SJCRH30 (cell line): ENCODE measurements around the gene VWF. TPM values are rescaled to one million over a fixed set of nuclear protein-coding genes. Genes with fewer than 3 reads are reported as not detected.

Experiments used
- DNase-seq, 2 experiments: peaks; one replicate each; pipeline ENCODE4 v3.0.0-alpha.2; 2015 to 2020
- H3K27ac ChIP-seq: fragments of 250-450 bp; sonication (Bioruptor Pico); 2 replicates; pipeline ENCODE4 v1.5.1; 2020; ENCODE audit warnings: mild to moderate bottlenecking, moderate library complexity
- H3K27me3 ChIP-seq: fragments of 250-450 bp; sonication (Bioruptor Pico); 2 replicates; pipeline ENCODE4 v1.5.1; 2020; ENCODE audit warnings: mild to moderate bottlenecking, moderate library complexity
- H3K36me3 ChIP-seq: fragments of 250-450 bp; sonication (Bioruptor Pico); 2 replicates; pipeline ENCODE4 v1.5.1; 2020; ENCODE audit warnings: mild to moderate bottlenecking, moderate library complexity
- H3K4me1 ChIP-seq: fragments of 250-450 bp; sonication (Bioruptor Pico); 2 replicates; pipeline ENCODE4 v1.5.1; 2020; ENCODE audit warnings: mild to moderate bottlenecking, moderate library complexity
- H3K4me3 ChIP-seq: fragments of 250-450 bp; sonication (Bioruptor Pico); 2 replicates; pipeline ENCODE4 v1.5.1; 2020; ENCODE audit warnings: mild to moderate bottlenecking, moderate library complexity
- H3K9me3 ChIP-seq: fragments of 250-450 bp; sonication (Bioruptor Pico); replicated peaks from 2 replicates; pipeline ENCODE4 v1.5.1; 2020; ENCODE audit warnings: mild to moderate bottlenecking, moderate library complexity
- total RNA-seq: library from RNA; depleted of rRNA; stranded (reverse); fragments of >200 nt; shearing (Covaris generic); gene quantifications from 2 replicates; pipeline ENCODE4 v1.2.3, GENCODE V29; 2014

VWF gene
- total RNA-seq, 1 experiment from 2014 or later: 0.73 TPM

DNA sequence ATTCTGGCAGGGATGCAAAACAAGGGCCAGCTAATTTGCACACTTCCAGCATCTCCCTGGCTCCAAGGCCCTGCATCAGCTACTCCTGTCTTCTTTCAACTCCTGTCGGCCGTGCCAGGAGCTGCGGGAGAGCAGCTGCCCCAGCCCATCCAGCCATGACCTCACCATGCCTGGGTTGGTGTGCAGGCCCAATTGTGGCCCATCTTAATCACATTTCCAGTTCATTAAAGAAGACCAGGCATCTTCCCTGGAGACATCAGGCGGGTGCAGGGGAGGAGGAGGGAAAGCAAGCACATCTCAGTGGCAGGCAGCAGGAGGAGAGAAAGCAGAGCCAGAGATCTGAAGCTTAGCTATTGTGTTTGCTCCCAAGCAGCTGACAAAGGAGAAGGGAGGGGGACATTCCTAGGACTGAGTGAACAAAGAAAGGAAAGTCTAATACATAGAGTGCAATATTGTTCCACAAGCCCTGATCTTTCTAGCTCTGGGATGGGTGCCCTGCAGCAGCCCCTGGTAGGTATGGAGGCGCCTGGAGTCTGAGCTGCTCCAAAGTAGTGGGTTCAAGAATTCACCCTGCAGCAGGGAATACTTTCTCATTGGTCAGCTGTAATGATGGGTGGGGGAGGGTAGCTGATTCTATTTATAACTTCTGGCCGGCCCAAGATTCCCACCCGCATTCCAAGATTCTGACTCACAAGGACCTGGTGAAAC is 40.1 kb downstream of the VWF start:
- Histone ChIP-seq H3K9me3 (no peaks in the 10 kb centered on the region), H3K4me3 (no peak overlapping the region), H3K27me3 (no peaks in the 10 kb centered on the region), H3K36me3 (no peaks in the 10 kb centered on the region), H3K27ac (no peak overlapping the region), H3K4me1 (peaks cover 6% of the 10 kb centered on the region; the same call in 1 of the 2 replicates)
- peak; percentile 24 for DNase-seq

DNA sequence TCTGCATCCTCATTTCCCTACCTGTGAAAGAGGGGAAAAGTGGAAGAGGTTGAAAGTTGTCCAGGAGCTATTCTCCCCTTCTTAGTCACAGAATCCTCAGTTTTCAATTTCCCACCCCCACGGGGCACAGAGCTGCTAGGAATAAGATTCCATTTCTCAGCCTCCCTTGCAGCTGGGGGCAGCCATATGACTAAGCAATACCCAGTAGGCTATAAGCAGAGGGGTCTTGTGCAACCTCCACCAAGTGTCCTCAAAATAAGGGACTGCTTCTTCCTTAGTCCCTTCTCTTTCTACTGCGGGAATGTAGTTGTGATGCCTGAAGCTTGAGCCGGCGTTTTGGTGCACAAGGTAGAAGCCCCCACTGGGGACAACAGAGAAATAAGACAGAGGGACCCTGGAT is 40.9 kb downstream of the VWF start:
- no peaks in the 10 kb centered on the region for H3K9me3 ChIP-seq
- DNase-seq: no peak
- no peaks in the 10 kb centered on the region for H3K27me3 ChIP-seq
- H3K36me3 ChIP-seq: no peaks in the 10 kb centered on the region
- no peak overlapping the region for H3K4me3 ChIP-seq
- H3K4me1 ChIP-seq: peaks cover 6% of the 10 kb centered on the region; the same call in 1 of the 2 replicates
- H3K27ac ChIP-seq: no peak overlapping the region

DNA sequence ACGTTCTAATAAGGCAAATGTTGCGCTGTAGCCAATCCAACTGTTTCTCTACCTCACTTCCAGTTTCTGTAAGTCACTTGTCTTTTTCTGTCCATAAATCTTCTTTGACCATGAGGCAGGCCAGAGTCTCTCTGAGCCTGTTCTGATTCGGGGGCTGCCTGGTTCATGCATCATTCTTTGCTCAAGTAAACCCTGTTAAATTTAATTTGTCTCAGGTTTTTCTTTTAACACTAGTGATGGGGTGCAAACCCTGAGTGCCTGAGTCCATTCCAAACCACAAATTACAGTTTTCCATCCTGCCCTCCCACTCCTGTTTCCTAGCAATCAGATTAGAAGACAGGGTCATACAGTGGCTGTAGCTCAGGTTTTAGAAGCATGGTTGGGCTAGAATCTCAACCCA is 41.9 kb downstream of the VWF start:
- no peaks in the 10 kb centered on the region for H3K36me3 ChIP-seq
- H3K4me3 ChIP-seq: no peak overlapping the region
- no peaks in the 10 kb centered on the region for H3K9me3 ChIP-seq
- H3K27me3 ChIP-seq: no peaks in the 10 kb centered on the region
- H3K27ac ChIP-seq: no peak overlapping the region
- DNase-seq: no peak
- H3K4me1 ChIP-seq: peaks cover 6% of the 10 kb centered on the region; the same call in 1 of the 2 replicates

DNA sequence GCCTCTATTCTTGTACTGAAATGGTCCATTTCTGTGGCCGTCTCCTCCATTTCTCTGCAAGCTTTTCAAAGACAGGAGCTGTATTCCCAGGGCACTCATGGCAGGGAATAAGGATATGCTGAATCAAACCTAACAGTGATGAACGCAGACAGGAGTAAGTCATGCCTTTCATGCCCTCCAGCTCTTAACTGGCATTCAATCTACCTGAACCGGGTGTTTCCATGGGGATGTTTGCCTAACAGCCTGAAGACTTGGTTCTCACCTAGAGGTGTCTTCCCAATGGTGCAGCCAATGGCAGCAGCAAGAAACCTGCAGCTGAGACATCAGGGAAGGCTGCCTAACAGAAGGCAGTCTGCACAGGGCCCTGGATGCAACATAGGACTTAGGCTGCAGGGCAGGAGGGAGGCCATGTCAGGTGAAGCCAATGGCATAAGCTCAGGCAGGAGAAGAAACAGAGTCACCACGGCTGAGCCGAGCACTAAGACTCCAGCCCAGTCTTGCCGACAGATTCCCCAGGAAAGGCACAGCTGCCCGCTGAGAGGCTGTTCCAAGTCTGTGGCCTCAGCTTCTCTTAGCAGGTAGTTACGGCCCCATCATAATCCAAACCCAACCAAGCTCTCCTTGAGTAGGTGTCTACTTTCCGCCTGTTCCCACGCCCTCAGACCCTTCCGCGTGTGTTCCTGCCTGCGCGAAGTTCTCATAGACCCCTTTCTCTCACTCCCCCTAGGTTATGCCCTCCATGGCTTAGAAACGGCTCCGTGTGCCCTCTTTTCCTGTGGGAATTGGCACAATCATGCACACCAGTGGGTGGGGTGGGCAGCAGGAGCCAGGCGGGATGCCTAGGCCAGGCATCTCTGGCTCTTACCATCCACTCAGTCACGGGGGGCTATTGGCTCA is 44.1 kb downstream of the VWF start:
- H3K27me3 ChIP-seq: no peaks in the 10 kb centered on the region
- no peaks in the 10 kb centered on the region for H3K36me3 ChIP-seq
- DNase-seq: no peak
- no peak overlapping the region for H3K4me3 ChIP-seq
- H3K27ac ChIP-seq: no peak overlapping the region
- peaks cover 6% of the 10 kb centered on the region; the same call in 1 of the 2 replicates for H3K4me1 ChIP-seq
- H3K9me3 ChIP-seq: no peaks in the 10 kb centered on the region

DNA sequence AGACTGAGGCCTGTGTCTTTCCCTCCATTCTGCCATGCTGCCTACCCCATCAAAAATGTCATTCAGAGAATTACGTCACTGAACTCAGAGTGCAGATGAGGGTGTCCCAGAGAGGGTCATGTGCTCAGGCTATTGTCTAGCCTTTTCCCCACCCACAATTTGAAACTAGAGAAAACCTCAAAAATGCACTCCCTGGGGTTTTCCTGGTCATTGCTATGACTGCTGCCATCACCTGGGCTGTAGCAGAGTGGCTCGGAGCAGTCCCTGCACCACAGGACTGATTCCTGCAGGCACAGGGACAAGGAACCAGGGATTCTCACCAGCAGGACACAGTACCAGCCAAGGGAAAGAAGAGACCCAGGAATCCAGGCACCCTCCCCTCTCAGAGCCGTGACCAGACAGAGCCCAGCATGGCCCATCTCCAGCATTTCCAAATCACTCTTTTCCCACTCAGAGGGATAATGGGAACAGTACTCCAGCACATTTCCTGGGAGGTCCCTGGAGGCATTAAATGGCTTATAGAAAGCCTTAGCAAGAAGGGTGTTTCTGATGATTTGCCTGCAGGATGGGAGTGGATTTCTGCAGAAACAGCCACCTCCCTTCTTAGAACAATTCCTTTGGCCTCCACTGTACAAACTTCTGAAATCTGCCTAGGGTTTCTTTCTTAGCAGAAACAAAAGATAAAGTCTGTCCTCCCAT is 45.9 kb downstream of the VWF start:
- H3K27ac ChIP-seq: no peak overlapping the region
- H3K36me3 ChIP-seq: no peaks in the 10 kb centered on the region
- no peaks in the 10 kb centered on the region for H3K9me3 ChIP-seq
- H3K4me1 ChIP-seq: peaks cover 4% of the 10 kb centered on the region; the same call in 1 of the 2 replicates
- no peak overlapping the region for H3K4me3 ChIP-seq
- peak; percentile 20 to 39 for DNase-seq
- H3K27me3 ChIP-seq: no peaks in the 10 kb centered on the region

DNA sequence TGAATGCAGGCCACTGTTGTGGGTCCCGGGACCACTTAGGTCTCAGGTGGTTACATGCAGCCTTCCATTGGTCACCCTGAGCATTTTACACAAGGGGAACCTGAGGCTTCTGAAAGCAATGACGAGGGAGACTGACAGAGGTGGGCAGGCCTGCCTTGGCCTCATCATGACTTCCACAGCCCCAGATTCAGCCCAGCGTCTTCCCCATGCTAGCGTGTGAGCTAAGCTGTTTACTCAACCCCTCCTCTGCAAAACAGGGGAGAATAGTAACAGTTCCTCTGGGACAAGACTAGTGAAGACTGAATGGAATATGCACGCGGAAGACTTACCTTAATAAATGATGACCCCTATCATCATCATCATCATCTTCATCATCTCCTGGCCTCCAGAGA is 46.8 kb downstream of the VWF start:
- no peaks in the 10 kb centered on the region for H3K36me3 ChIP-seq
- no peak for DNase-seq
- H3K27me3 ChIP-seq: no peaks in the 10 kb centered on the region
- no peak overlapping the region for H3K4me3 ChIP-seq
- peaks cover 4% of the 10 kb centered on the region; the same call in 1 of the 2 replicates for H3K4me1 ChIP-seq
- no peak overlapping the region for H3K27ac ChIP-seq
- no peaks in the 10 kb centered on the region for H3K9me3 ChIP-seq

DNA sequence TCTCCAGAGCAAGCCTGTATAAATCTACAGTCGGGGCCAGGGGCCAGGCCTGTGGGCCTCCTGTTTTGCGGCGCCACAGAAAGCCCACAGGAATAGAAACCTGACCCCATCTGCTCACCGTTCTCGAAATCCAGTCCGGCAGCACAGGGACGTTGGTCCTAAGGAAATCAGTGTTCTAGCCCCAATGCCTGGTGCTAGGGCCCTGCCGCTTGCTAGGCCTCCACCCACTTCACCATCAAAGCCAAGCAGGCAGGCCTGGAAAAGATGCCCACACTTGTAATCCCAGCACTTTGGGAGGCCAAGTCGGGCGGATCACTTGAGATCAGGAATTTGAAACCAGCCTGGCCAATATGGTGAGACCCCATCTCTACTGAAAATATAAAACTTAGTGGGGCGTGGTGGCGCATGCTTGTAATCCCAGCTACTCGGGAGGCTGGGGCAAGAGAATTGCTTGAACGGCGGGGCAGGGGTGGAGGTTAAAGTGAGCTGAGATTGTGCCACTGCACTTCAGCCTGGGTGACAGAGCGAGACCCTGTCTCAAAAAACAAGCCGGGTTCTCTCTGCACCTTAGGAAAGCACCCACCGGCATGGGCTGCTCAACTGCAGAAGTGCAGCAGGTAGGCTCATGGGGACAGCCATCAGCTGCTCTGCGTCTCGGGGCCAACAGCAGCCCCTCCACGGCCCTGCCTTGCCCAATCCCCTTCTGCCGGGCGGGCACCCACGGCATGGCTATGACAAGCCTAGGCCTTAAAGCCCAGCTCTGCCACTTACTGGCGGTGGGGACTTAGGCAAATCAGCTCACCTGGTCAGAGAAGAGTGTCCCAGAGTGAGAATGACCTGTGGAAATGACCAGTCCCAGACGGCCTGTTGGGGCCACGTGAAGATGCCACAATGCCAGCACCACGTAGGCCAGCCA is 47.4 kb downstream of the VWF start:
- H3K4me3 ChIP-seq: no peak overlapping the region
- H3K9me3 ChIP-seq: no peaks in the 10 kb centered on the region
- H3K4me1 ChIP-seq: peaks cover 4% of the 10 kb centered on the region; the same call in 1 of the 2 replicates
- no peaks in the 10 kb centered on the region for H3K27me3 ChIP-seq
- H3K36me3 ChIP-seq: no peaks in the 10 kb centered on the region
- no peak for DNase-seq
- no peak overlapping the region for H3K27ac ChIP-seq

DNA sequence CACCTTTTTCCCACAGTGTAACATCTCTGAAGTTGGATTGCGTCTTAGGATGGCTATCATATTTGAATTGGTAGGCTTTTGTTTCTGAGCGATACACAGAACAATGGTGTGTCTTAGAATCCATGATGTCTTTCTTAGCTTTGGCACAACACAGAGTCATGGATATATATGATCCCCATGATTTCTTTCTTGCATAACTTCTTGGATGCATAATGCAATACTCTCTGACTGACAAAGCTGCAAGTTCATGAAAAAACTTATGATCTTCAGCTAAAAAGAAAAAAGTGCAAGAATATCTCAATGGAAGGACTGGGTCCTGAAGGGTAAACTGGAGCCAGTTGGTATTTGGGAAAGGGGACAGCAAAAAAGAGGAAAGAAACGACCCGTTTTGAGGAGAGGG is 48.1 kb downstream of the VWF start:
- H3K27me3 ChIP-seq: no peaks in the 10 kb centered on the region
- H3K9me3 ChIP-seq: no peaks in the 10 kb centered on the region
- H3K36me3 ChIP-seq: no peaks in the 10 kb centered on the region
- H3K4me1 ChIP-seq: peaks cover 4% of the 10 kb centered on the region; the same call in 1 of the 2 replicates
- no peak overlapping the region for H3K27ac ChIP-seq
- no peak for DNase-seq
- no peak overlapping the region for H3K4me3 ChIP-seq

DNA sequence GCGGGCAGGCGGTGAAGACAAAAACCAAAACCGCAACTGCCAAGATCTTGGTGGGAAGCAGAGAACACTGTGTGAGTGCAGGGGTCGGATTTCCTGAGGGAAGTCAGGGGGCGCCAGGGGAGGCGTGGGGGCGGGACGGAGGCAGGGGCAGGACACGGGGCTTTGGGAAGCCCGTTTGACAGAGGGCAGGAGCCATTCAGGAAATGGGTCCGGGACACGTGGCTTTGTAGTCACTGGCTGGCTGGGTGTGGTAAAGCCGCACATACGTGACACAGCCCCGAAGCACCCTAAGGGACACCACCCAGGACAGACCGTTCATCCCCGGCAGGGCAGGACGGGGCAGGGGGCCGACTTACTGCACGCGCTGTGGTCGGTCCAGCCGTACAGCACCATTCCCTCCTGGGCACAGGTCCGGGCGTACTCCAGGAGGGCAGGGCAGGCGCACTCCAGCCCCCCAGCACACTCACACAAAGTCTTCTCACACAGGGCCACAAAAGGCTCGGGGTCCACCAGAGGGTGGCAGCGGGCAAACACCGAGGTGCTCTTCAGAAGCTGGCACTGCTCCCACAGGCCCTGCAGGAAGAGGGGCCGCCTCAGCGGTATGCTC is 49.4 kb downstream of the VWF start:
- peaks cover 4% of the 10 kb centered on the region; the same call in 1 of the 2 replicates for H3K4me1 ChIP-seq
- no peak overlapping the region for H3K27ac ChIP-seq
- H3K27me3 ChIP-seq: no peaks in the 10 kb centered on the region
- DNase-seq: peak; percentile 56 to 66
- no peaks in the 10 kb centered on the region for H3K36me3 ChIP-seq
- H3K4me3 ChIP-seq: peak overlapping the region; percentile 32
- no peaks in the 10 kb centered on the region for H3K9me3 ChIP-seq

DNA sequence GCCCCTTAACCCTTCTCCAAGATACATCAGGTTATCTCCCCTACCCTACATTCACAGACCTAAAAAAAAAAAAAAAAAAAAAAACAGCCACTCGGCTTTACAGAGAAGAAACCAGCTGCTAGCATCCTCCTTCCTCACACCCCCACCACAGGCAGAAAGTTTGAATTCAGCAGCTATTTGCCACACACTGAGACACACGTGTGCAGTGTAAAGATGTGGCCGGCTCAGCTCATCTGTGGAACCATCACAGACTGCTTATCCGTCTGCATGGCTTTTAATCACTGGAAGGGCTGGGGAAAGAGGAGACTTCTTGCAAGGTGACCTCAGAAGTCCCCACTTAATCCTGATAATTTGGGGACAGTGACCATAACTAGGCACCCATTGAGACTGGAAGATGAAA is 50.0 kb downstream of the VWF start:
- Histone ChIP-seq H3K36me3 (no peaks in the 10 kb centered on the region), H3K4me3 (peak overlapping the region; percentile 32), H3K4me1 (peaks cover 4% of the 10 kb centered on the region; the same call in 1 of the 2 replicates), H3K27ac (no peak overlapping the region), H3K9me3 (no peaks in the 10 kb centered on the region), H3K27me3 (no peaks in the 10 kb centered on the region)
- DNase-seq: peak in 1 of 2 experiments; percentile 38

DNA sequence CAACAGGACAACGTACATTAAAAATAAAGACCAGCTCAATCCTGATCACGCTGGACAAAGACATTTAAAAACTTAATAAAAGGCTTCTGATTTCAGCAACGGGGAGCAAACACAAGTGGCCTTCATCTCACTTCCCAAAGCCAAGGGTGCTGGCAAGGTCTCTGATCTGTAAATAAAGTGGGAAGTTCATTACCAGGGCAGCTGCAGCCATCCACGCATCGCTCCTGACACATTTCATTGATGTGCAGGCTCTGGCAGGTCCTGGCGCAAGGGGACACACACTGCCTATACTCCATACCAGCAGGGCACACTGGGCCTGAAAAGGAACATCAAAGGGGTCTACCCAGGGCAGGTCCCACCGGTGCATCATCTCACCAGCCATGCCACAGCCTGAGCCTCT is 51.0 kb downstream of the VWF start:
- Histone ChIP-seq H3K27me3 (no peaks in the 10 kb centered on the region), H3K4me3 (no peak overlapping the region), H3K27ac (no peak overlapping the region), H3K9me3 (no peaks in the 10 kb centered on the region), H3K36me3 (no peaks in the 10 kb centered on the region), H3K4me1 (peaks cover 4% of the 10 kb centered on the region; the same call in 1 of the 2 replicates)
- no peak for DNase-seq

DNA sequence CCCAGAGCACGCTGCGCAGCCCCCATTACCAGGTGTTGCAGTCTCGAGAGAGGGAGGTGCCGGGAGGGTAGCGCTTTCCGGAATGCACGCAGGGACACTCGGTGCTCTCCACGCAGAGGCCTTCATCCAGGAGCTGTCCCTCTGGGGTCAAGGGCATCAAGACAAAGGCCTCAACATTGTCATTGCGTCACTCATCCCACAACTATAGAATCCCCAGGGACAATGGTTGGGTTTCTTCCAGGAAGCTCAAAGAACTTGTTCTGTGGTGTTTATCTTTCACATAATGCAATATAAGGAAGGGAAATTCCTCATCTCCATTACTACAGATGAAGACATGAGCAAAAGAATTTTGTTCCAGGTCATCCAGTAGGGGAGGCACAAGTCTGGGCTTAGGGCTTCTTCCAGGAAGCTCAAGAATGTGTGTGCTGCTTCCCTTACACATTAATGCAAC is 52.1 kb downstream of the VWF start:
- no peak for DNase-seq
- no peak overlapping the region for H3K27ac ChIP-seq
- no peaks in the 10 kb centered on the region for H3K27me3 ChIP-seq
- H3K4me1 ChIP-seq: peaks cover 4% of the 10 kb centered on the region; the same call in 1 of the 2 replicates
- no peak overlapping the region for H3K4me3 ChIP-seq
- no peaks in the 10 kb centered on the region for H3K9me3 ChIP-seq
- H3K36me3 ChIP-seq: no peaks in the 10 kb centered on the region

DNA sequence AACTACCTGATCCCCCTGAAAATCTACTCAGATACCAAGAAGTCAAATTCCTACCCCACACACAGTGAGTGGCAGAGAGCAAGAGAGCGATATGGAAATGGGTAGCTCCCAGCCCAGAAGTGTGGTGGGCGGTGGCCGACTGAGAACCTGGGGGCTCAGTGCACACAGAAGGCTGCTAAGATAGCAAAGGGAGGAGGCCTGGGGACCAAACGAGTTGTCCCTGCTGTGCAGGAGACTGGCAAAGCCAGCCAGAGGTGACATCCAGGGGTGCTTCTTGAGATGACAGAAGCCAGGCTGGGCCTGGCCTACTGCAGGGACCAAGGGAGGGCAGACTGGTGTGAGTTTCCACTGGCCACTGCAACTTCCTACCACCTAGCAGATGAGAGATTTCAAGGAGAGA is 52.9 kb downstream of the VWF start:
- no peak for DNase-seq
- H3K4me3 ChIP-seq: no peak overlapping the region
- H3K27me3 ChIP-seq: no peaks in the 10 kb centered on the region
- peaks cover 4% of the 10 kb centered on the region; the same call in 1 of the 2 replicates for H3K4me1 ChIP-seq
- no peak overlapping the region for H3K27ac ChIP-seq
- H3K9me3 ChIP-seq: no peaks in the 10 kb centered on the region
- H3K36me3 ChIP-seq: no peaks in the 10 kb centered on the region
